GM18517 (cell line): Measurements from ENCODE around the gene CCDC81.
A peak's percentile ranks its signal among the peaks of the same experiment; 100 is the strongest.

ENCODE experiments used
- ATAC-seq: cut with Tn5 transposase; IDR thresholded peaks from one replicate; pipeline ENCODE4 v1.9.1; 2021; ENCODE audit warnings: mild to moderate bottlenecking, moderate library complexity; ENCODE audit not compliant: unreplicated experiment

The CCDC81 gene

DNA sequence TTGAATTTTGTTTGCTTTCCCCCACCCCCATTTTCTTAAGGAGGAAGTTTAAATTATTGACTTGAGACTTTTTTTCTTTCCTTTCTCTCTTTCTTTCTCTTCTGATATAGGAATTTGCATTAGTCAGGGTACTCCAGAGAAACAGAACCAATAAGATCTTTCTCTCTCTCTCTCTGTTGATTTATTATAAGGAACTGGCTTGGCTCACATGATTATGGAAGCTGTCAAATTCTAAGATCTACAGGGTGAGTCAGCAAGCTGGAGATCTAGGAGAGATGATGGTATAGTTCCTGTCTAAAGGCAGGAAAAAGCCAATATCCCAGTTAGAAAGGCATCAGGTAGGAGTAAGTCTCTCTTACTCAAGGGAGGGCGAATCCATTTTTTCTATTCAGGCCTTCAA is 64.0 kb downstream of the CCDC81 start:
- no peak for ATAC-seq

DNA sequence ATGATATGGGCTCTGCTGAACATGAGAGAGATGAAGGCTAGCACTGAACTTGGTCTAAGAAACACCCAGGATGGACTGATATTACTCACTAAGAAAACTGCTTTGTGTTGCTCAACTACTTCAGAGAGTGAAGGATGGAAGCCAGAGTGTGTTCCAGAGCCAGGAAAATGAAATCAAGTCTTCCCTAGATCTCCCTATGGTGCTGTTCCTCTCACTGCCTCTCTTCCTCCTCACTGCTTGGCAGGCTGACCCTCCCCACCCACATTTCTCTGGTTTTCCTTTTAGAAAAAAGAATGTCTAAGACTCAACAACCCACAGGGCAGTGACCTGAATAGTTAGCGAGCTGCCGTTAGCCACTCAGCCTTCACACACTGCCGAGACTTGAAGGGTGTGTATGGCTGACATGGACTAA is 65.6 kb downstream of the CCDC81 start:
- no peak for ATAC-seq

GRCh38 chr11:86440843-86441242 is 66.2 kb downstream of the CCDC81 start:
- no peak for ATAC-seq

DNA sequence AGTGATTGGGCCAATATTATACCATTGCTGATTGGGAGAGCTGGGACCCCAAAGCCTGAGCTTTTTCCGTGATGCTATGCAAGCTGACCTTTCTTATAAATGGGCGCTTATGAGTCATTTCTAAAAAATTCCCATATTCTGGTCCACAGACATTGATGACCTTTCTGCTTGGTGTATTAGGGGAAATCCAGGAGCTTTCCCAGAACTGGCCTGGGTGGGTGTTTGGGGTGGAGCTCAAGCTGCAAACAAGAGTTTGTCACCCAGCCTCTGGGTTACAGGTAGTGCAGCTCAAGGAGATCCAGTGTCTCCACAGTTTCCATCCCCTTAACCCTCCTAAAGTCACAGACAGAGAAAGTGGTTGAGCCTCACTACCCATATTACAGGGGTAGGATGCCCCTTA is 67.7 kb downstream of the CCDC81 start:
- ATAC-seq: no peak

DNA sequence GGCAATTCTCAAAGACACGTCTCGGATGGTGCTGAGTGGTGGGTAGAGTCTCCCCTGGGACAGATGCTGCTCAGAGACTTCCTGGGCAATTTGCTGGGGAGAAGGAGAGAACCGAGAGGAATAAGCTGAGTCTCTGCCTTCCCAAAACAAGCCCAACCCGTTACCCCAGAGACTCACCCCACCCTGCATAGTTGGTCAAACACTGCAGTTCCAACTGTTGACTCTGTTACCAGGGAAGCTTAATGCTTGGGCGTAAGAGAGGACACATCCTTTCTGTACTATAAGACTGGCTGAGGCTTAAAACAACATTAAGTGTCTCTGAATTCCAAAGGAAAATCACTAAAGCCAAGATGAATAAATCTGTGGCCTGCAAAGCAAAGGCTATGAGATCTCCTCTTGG is 68.1 kb downstream of the CCDC81 start:
- ATAC-seq: no peak

DNA sequence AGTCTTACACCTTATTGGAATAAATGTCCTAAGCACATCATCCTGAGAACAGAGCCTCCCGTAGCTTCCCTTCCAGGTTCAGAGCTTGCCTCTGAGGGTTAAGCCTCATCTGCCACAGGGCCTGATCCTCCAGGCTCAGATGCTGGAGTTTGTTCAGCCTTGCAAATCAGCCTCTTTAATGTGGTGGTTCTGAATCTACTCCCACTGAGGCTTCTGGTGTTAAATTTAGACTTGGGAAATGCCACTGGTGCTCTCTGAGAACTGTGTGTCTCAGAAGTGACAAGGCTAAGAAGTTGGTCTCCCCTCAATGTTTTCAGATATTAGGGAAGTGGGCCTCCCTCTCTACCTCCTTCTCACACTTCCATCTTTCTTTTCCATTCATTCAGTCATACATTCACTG is 68.7 kb downstream of the CCDC81 start:
- no peak for ATAC-seq

- no peak for ATAC-seq
Measured at GRCh38 chr11:86444981-86445380, 70.3 kb downstream of the CCDC81 start.

GRCh38 chr11:86446163-86446923 is 71.7 kb downstream of the CCDC81 start:
- ATAC-seq: no peak

DNA sequence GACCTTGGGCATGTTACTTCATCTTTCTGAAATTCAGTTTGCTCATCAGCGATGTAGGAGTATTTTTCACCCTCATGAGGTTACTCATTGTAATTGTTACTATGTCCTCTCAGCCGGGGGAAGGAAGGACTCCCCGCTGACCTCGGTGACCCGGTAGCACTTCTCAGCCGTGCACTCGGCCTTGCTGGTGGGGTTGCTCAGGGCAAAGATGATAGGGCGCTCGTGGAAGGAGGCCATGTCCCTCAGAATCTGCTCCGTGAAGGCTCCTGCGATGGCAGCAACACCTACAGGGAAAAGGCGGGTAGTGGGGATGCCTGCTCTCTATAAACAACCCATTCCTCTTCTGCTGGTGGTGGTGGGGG is 72.2 kb downstream of the CCDC81 start:
- ATAC-seq: no peak

GRCh38 chr11:86447763-86448480 is 73.2 kb downstream of the CCDC81 start:
- no peak for ATAC-seq

GRCh38 chr11:86449993-86450629 is 75.4 kb downstream of the CCDC81 start:
- no peak for ATAC-seq

DNA sequence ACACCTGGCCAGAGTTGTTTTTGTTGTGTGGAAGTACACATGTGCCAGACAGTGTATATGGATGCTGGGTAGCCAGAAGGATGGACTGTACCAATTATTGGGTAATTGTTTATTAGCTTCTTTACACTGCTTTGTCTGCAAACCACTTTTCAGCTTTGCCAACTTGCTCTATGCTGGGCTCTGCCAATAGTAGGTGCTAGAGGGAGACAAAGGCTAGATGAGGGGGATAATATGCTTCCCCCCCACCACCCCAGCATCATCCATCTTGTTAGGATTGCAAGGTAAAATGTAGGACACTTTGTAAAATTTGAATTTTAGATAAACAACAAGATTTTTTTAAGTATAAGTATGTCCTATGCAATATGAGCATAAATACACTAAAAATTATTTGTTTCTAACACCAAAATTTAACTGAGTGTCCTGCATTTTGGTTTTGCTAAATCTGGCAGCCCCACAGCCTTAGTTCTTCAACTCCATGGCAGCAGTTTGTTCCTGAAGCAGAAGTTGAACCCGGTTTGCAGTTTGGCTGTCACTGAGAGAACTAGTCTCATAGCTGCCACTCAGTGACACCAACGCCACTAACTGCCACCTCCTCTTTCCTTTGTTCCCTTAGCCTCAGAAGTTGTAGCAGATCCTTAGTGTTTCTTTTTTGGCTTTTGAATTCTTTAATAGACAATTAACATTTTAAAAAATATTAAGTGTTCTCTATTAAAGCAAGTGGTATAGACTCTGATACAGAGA is 78.8 kb downstream of the CCDC81 start:
- no peak for ATAC-seq

DNA sequence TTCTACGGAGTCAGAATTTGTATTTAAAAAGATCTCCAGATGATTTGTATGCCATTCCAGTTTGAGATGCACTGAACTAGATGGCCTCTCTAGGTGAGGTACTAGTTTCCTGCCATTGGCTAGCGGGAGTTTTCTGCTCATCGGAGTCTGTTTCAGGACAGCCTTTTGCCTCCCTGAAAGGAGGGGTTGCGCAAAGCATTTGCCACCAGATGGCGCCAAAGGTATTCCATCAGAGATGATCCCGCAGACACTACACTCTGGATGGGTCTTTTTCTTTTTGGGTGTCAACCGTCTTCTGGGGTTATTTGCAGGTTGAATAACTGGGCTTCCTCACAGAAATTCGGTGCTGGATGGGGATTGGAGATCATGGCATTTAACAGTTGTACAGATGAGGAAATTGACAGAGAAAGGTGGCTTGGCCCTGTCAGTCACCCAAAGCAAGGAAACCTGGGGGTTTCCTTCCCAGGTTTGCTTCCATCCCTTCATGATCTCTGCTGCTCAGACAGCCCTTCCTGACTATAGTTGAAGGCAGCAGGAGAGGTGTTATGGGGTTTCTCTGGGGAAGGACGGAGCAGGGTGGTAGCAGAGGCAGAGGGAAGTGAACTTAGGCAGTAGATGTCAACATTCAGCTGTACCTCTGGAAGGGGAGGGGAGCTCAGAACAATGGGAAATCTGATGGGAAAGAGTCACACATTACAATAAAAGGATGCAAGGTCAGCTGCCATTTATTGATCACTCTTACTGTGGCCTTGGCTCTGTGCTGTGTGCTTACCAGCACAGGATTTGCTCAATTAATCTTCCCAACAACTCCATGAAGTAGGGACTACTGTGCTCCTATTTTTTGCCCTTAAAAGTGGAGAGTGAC is 81.6 kb downstream of the CCDC81 start:
- ATAC-seq: peak; percentile 68

GRCh38 chr11:86458294-86459001 is 83.8 kb downstream of the CCDC81 start:
- ATAC-seq: no peak

DNA sequence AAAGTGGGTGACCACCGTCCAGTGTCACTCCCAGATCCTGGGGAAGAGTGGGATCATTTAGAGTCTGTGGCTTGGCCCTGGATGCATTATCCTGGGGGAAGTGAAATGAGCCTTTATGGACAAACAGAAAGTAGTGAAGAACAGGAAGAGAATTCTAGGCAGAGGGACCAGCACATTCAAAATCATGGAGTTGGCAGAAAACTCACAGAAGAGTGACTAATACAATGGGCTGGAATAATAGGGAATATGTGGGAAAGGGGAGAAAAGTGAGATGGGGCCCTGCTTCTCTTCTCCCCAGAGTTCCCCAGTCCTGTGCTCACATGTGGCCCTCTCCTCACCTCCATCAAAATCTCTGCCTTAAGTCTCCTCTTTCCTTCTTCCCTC is 84.3 kb downstream of the CCDC81 start:
- no peak for ATAC-seq

DNA sequence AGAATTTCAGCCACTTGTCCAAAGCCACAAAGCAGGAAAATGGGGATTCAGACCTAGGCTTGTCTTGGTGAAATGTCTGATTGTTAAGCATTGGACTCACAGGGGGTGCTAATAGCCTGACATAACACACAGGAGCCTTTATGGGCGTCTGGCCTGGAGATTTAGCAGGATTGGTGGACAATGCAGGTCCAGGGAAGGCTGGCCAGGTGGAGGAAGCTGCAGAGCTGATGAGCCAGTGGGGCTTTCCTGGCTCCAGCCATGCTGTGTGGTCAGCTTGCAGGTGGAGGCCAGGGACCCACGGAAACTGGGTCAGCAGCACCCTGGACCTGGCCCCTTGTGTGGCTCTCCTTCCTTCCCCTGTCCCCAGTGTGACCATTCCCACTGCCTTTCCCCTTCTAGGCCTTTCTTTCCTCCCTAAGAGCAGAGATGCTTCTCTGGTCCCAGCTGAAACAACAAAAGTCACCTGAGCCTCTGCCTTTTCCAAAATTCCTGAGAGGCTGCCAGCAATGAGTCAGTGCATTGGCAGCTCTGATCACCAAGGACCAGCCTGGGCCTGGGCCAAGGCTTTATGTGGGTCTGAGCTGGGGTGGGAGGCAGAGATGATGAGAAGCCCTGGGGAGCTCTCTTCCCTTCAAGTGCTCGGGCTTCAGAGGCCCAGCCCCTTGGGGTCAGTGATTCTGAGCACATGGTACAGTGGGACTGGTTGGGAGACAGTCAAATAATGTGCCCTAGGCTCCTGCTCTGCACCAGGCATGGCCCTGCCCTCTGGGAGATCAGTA is 85.2 kb downstream of the CCDC81 start:
- ATAC-seq: no peak

- ATAC-seq: no peak
Measured at GRCh38 chr11:86460461-86461385, 86.0 kb downstream of the CCDC81 start.

DNA sequence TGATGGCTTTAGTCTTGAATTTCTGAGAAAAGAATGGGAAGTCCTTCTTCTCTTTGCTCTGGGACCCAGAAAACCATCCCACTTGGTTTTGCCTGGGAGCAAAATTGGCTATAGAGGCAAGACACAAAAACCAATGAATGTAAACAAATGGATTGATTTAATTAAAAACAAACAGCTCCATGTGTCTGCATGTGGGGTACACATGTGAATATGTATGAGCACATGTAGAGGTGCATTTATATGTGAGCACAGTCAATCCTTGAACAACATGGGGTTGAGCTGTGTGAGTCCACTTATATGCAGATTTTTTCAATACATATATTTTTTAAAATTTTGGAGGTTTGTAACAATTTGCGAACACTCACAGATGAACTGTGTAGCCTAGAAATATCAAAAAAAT is 87.2 kb downstream of the CCDC81 start:
- no peak for ATAC-seq
